ENCODE data around the gene TSHZ2. TPM values are rescaled to one million over a fixed set of nuclear protein-coding genes. Genes with fewer than 3 reads are reported as not detected.

The TSHZ2 gene
- total and polyA plus RNA-seq, 7 donors, result 1.2 to 32.7 (median 14.0) TPM

- no peaks in the 10 kb centered on the region for H3K4me1 ChIP-seq
- no peak for DNase-seq
- WGBS, 2 donors, result 72 to 73% methylated on average over 4 of the region's 4 CpGs
- intact Hi-C loops (cut with DNase I), result no loop called here
- H3K27me3 ChIP-seq, result no peaks in the 10 kb centered on the region
- TF ChIP-seq EP300 (IDR thresholded peaks at IDR 0.05) (no peak), POLR2AphosphoS5 (IDR thresholded peaks at IDR 0.05) (no peak), CTCF (IDR thresholded peaks at IDR 0.05) (no peak), POLR2A (IDR thresholded peaks at IDR 0.05) (no peak)
- H3K27ac ChIP-seq, result no peak overlapping the region
- no peak overlapping the region for H3K4me3 ChIP-seq
- peaks cover 0 to 2% (median 0%) of the 10 kb centered on the region in 4 donors for H3K9me3 ChIP-seq
- H3K36me3 ChIP-seq, result no peaks in the 10 kb centered on the region
These were observed 515.5 kb downstream of the TSHZ2 start for GRCh38 chr20:53487461-53488200.

GRCh38 chr20:53488775-53489272 lies 516.7 kb downstream of the TSHZ2 start:
- 24 to 69% methylated on average over 6 of the region's 6 CpGs for WGBS, 2 donors
- H3K36me3 ChIP-seq, result no peaks in the 10 kb centered on the region
- H3K4me3 ChIP-seq, result no peak overlapping the region
- H3K27ac ChIP-seq, result no peak overlapping the region
- DNase-seq, result no peak
- intact Hi-C loops (cut with DNase I), result no loop called here
- H3K9me3 ChIP-seq, result no peaks in the 10 kb centered on the region
- no peak for TF ChIP-seq POLR2A (IDR thresholded peaks at IDR 0.05)
- no peak for TF ChIP-seq CTCF (IDR thresholded peaks at IDR 0.05)
- TF ChIP-seq POLR2AphosphoS5 (IDR thresholded peaks at IDR 0.05), result no peak
- TF ChIP-seq EP300 (IDR thresholded peaks at IDR 0.05), result no peak
- no peaks in the 10 kb centered on the region for H3K4me1 ChIP-seq
- H3K27me3 ChIP-seq, result no peaks in the 10 kb centered on the region

GRCh38 chr20:53489528-53489927 lies 517.4 kb downstream of the TSHZ2 start:
- no peaks in the 10 kb centered on the region for H3K27me3 ChIP-seq
- no peaks in the 10 kb centered on the region for H3K4me1 ChIP-seq
- WGBS, 2 donors, result 95 to 96% methylated on average over 5 of the region's 5 CpGs
- intact Hi-C loops (cut with DNase I), result no loop called here
- no peak overlapping the region for H3K27ac ChIP-seq
- no peaks in the 10 kb centered on the region for H3K36me3 ChIP-seq
- H3K9me3 ChIP-seq, result no peaks in the 10 kb centered on the region
- TF ChIP-seq EP300 (IDR thresholded peaks at IDR 0.05), result no peak
- no peak for TF ChIP-seq POLR2AphosphoS5 (IDR thresholded peaks at IDR 0.05)
- no peak for TF ChIP-seq CTCF (IDR thresholded peaks at IDR 0.05)
- no peak for TF ChIP-seq POLR2A (IDR thresholded peaks at IDR 0.05)
- no peak for DNase-seq
- H3K4me3 ChIP-seq, result no peak overlapping the region

GRCh38 chr20:53490620-53491019 lies 518.5 kb downstream of the TSHZ2 start:
- H3K36me3 ChIP-seq, result no peaks in the 10 kb centered on the region
- H3K4me1 ChIP-seq, result no peaks in the 10 kb centered on the region
- 90 to 91% methylated on average over 3 of the region's 3 CpGs for WGBS, 2 donors
- no peak for DNase-seq
- TF ChIP-seq POLR2A (IDR thresholded peaks at IDR 0.05), result no peak
- TF ChIP-seq POLR2AphosphoS5 (IDR thresholded peaks at IDR 0.05), result no peak
- no peak for TF ChIP-seq EP300 (IDR thresholded peaks at IDR 0.05)
- no peak for TF ChIP-seq CTCF (IDR thresholded peaks at IDR 0.05)
- H3K27ac ChIP-seq, result no peak overlapping the region
- no peaks in the 10 kb centered on the region for H3K27me3 ChIP-seq
- H3K4me3 ChIP-seq, result no peak overlapping the region
- H3K9me3 ChIP-seq, result no peaks in the 10 kb centered on the region
- intact Hi-C loops (cut with DNase I), result no loop called here
